Stomach smooth muscle (tissue), 2 donors: ENCODE results near the gene EPRS1.

Source experiments
- H3K27ac ChIP-seq: one replicate; pipeline ENCODE4 v1.7.0; 2013; ENCODE audit warnings: mild to moderate bottlenecking, low read length, inconsistent platforms
- H3K27me3 ChIP-seq, 2 donors: one replicate each; pipeline ENCODE4 v1.7.0; 2013; ENCODE audit warnings: low read length in 2 of 2; ENCODE audit not compliant: insufficient read depth in 2 of 2, control insufficient read depth in 1 of 2
- H3K36me3 ChIP-seq, 2 donors: one replicate each; pipeline ENCODE4 v1.7.0; 2013; ENCODE audit warnings: low read length in 2 of 2; ENCODE audit not compliant: control insufficient read depth in 2 of 2, insufficient read depth in 2 of 2
- H3K4me1 ChIP-seq: one replicate; pipeline ENCODE4 v1.7.0; 2013; ENCODE audit warnings: low read length; ENCODE audit not compliant: control insufficient read depth, insufficient read depth
- H3K4me3 ChIP-seq, 2 donors: one replicate each; pipeline ENCODE4 v1.7.0; 2013; ENCODE audit warnings: low read length in 2 of 2
- H3K9ac ChIP-seq, 2 donors: one replicate each; pipeline ENCODE4 v1.7.0; 2013; ENCODE audit warnings: low read length in 2 of 2, mild to moderate bottlenecking in 1 of 2
- H3K9me3 ChIP-seq, 2 donors: one replicate each; pipeline ENCODE4 v1.7.0; 2013; ENCODE audit warnings: low read length in 2 of 2; ENCODE audit not compliant: control insufficient read depth in 2 of 2
- donor health status: healthy.
- donor health status: Pancreatic carcinoma.

Gene EPRS1

GRCh38 chr1:220001095-220001501, 45.2 kb downstream of the EPRS1 start:
- Histone ChIP-seq H3K27ac (no peak overlapping the region), H3K9me3 (no peaks in the 10 kb centered on the region), H3K27me3 (no peaks in the 10 kb centered on the region), H3K4me1 (no peaks in the 10 kb centered on the region), H3K9ac (no peak overlapping the region), H3K36me3 (peaks cover 27 to 39% of the 10 kb centered on the region in 2 donors), H3K4me3 (no peak overlapping the region)

DNA sequence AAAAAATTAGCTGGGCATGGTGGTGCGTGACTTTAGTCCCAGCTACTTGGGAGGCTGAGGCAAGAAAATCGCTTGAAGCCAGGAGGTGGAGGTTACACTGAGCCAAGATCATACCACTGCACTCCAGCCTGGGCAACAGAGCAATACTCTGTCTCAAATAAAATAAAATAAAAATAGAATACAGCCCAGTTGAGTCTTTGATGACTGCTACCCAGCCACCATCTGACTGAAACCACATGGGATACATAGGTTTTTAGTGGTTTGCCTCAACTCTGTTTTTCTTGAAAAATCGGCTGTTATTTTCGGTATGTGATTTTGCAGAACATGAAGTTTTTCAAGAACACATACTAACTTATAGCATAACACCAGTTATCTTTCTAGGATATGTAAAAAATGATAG, 46.5 kb downstream of the EPRS1 start:
- Histone ChIP-seq H3K27me3 (no peaks in the 10 kb centered on the region), H3K36me3 (peaks cover 33 to 41% of the 10 kb centered on the region in 2 donors), H3K9me3 (no peaks in the 10 kb centered on the region), H3K9ac (no peak overlapping the region), H3K27ac (no peak overlapping the region), H3K4me3 (no peak overlapping the region), H3K4me1 (no peaks in the 10 kb centered on the region)
